Skeletal muscle cell (primary cell): Measurements from ENCODE around the gene TDRD7.

Experiments
- DNase-seq: peaks from one replicate; pipeline ENCODE4 v3.0.0-alpha.2; 2010; ENCODE audit warnings: low read depth
- H3K4me3 ChIP-seq: 2 replicates; pipeline ENCODE4 v1.5.1; 2011; ENCODE audit warnings: low read depth, mild to moderate bottlenecking, control low read depth, low read length, moderate library complexity

TDRD7 gene

GRCh38 chr9:97501177-97501971, 89.5 kb downstream of the TDRD7 start, which contains the start of gene TMOD1:
Gene TMOD1, plus strand, starts transcription at chr9:97501666. Its CDS starts 22,523 bp downstream, at chr9:97524189.
- DNase-seq, result no peak
- peak within 1 kb of the TSS; percentile 41 for H3K4me3 ChIP-seq

DNA sequence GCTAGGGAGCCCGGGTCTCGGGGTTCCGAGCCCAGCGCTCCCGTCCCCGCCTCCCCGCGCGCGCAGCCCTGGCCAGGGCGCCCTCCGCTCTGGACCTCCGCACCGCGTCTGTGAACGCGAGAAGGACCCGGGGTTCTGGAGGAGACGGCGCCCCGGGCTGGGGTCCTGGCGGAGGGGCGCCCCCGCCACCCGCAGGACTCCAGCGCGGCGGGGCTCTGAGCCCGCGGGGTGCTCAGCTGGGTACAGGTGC, 90.0 kb downstream of the TDRD7 start:
- H3K4me3 ChIP-seq, result peak overlapping the region; percentile 41
- no peak for DNase-seq

GRCh38 chr9:97502222-97502983, 90.5 kb downstream of the TDRD7 start:
- peak overlapping the region; percentile 41 for H3K4me3 ChIP-seq
- DNase-seq, result no peak

GRCh38 chr9:97502984-97503861, 91.3 kb downstream of the TDRD7 start:
- no peak overlapping the region for H3K4me3 ChIP-seq
- DNase-seq, result no peak

DNA sequence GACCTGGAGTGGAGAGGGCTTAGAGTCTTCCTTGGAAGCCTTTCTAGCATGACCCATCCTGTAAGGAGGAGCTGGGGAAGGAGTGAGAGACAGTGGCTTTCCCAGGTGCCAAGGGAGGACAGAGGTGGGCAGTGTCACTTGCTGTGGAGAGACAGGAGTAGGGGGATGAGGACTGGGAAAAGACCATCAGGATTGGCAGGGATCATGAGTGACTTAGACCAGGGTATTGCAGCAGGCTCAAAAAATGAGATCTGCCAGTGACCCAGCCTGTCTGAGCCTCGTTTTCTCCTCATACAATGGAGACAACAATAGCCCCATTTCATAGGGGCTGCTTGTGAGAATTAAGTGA, 91.9 kb downstream of the TDRD7 start:
- no peak overlapping the region for H3K4me3 ChIP-seq
- DNase-seq, result no peak

DNA sequence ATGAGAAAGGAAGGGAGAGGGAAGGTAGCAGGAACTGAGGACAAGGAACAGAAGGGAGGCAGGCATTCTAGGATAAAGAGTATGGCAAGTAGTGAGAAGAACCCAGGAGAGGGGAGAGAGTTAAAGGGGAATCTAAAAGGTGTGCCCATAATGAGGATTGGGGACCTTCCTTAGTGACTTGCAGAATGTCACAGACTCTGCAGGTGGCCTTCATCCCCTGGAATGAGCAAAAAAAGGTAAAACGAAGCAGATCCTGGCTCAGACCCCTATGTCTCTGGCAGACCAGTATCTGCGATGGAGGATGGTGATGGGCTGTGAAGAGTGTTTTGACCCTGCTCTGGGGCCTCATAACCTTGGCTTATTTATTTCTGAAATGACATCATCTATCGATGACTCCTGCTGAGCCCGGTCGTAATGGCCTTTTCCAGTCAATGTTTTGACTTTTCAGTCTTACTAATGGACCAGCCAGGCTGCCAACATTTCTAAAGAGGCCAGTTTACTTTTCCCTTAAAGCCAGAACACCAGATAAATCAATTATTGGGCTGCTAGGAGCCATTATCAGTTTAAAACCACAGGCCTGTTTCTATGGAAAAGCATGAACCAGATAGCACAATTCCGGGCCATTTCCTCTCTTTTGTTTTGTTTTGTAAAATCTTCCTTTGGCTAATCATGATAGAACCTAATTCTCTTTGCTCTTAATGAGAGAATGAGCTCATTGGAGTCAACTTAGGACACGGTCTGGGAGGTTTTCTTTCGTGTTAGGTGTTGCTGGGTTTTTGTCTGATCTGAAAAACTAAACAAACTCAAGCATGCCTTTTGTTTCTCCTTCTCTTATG, 92.7 kb downstream of the TDRD7 start:
- no peak for DNase-seq
- no peak overlapping the region for H3K4me3 ChIP-seq

DNA sequence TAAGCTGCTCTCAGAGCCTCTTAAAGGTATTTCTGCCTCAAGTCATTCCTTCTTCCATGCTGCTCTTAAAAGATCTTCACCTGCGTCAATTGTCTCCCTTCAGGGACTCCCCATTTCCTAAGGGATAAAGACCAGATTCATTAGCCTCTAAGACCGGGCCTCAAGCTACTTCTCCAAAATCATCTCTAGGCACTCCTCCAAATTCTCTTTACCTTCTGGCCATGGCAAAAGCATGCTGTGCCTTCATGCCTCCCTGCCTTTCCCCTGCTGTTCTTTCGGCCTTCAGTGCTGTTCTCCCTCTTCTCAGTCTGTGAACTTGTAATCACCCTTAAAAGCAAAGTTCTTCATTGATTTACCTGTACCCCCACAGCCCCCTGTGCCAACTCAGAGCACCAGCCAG, 93.9 kb downstream of the TDRD7 start:
- no peak overlapping the region for H3K4me3 ChIP-seq
- DNase-seq, result no peak

- H3K4me3 ChIP-seq, result no peak overlapping the region
- no peak for DNase-seq
Observed at GRCh38 chr9:97506306-97506705, 94.4 kb downstream of the TDRD7 start.

GRCh38 chr9:97506787-97507186, 94.9 kb downstream of the TDRD7 start:
- H3K4me3 ChIP-seq, result no peak overlapping the region
- no peak for DNase-seq

DNA sequence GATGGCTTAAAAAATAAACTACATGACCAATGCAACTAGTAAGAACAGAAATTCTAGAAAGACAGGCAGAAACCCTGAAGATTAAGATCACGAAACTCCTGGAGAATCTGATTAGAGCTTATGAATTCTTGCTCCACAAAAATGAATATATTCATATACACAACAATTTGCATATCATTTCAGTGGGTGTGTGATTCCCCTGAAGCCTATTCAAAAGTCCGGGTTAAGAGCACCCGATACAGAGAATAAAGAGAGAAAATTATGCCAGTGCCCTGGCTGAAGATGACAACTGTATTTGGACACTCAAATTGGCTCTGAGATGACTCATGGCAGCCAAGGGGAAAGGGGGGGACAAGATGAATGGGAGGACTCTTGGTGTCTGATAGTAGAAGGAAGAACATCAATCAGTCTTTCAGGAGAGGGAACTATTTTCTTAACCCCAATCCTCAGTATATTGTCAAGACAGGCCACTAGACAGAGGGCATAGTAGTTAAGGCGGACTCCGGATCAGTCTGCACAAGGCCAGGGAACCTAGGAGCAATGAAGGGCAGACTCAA, 95.6 kb downstream of the TDRD7 start:
- no peak for DNase-seq
- H3K4me3 ChIP-seq, result no peak overlapping the region

- no peak overlapping the region for H3K4me3 ChIP-seq
- DNase-seq, result no peak
Observed at GRCh38 chr9:97508852-97509251, 97.0 kb downstream of the TDRD7 start.

DNA sequence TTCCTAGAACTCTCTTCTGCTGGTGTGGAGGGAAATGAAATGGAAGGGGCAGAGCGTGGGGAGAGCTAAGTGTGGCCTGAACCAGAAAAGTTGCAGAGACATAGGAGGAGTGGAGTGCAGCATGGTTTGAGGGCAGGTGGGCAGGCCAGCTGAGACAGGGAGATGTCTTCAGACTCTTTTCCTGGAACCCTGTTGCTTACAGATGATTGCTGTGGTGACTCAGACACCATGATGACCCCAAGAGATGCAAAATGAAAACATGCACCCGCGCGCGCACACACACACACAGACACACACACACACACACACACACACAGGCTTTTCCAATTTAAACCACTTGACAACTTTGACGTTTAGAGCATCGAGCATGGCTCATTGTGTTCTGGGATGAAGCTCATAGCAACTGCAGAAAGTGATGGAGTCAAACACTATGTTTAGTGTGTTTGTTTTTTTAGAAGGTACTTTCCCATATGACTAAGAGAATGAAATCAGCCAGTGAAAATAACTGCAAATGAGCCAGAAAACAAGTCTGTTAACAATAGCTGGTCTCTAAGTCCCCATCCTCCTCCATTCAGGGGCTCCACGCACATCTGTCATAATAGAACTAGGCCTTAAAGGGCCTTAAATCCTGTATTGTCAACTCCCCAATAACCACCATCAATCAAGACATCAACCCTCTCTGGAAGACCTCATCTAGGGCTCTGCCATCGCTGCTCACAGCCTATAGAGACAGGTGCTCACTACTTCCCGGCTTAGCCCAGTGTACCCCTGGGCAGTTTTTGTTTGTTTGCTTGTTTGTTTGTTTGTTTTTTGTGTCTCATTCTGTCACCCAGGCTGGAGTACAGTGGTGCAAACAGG, 99.1 kb downstream of the TDRD7 start:
- no peak for DNase-seq
- H3K4me3 ChIP-seq, result no peak overlapping the region

DNA sequence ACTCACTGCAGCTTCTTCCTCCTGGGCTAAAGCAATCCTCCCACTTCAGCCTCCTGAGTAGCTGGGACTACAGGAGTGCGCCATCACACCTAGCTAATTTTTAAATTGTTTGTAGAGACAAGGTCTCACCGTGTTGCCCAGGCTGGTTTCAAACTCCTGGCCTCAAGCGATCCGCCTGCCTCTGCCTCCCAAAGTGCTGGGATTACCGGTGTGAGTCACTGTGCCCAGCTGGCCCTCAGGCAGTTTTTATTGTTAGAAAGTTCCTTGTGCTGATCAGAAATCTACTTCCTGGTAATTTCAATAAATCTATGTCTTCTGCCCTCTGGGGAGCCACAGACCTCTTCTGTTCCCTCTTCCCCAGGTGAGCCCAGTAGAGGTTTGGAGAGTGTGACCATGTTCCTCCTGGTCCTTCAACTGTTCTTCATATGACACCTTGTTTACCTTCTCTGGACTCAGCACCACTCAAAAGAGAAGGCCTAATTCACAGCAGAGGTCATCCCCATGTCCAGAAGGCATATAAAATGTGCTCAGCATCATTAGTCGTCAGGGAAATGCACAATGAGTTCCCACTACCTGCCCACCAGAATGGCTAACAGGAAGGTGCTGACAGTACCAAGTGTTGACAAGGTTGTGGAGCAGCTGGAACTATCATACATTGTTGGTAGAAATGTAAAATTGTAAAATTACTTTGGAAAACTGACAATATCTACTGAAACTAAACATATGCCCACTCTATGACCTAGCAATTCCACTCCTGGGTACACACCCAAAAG, 99.9 kb downstream of the TDRD7 start:
- DNase-seq, result no peak
- H3K4me3 ChIP-seq, result no peak overlapping the region

- H3K4me3 ChIP-seq, result no peak overlapping the region
- DNase-seq, result no peak
Observed at GRCh38 chr9:97512966-97513560, 101.2 kb downstream of the TDRD7 start.

- DNase-seq, result no peak
- H3K4me3 ChIP-seq, result no peak overlapping the region
Observed at GRCh38 chr9:97514531-97514930, 102.6 kb downstream of the TDRD7 start.

- DNase-seq, result no peak
- H3K4me3 ChIP-seq, result no peak overlapping the region
Observed at GRCh38 chr9:97515662-97516061, 103.8 kb downstream of the TDRD7 start.

- no peak overlapping the region for H3K4me3 ChIP-seq
- DNase-seq, result no peak
Observed at GRCh38 chr9:97516111-97516510, 104.2 kb downstream of the TDRD7 start.
